Psoas muscle (tissue), 8 donors: ENCODE measurements around the gene TENT4A. TPM values are rescaled to one million over a fixed set of nuclear protein-coding genes. Genes with fewer than 3 reads are reported as not detected.
A peak's percentile ranks its signal among the peaks of the same experiment; 100 is the strongest.

ENCODE experiments used
- ATAC-seq, 4 donors: fragments of 200-7000 bp; cut with Tn5 transposase; one replicate each; pipeline ENCODE4 v1.9.1; 2020; ENCODE audit warnings: moderate library complexity in 3 of 4, mild to moderate bottlenecking in 2 of 4
- DNase-seq, 2 donors: peaks; one replicate each; pipeline ENCODE4 v3.0.0-alpha.2; 2020
- H3K27ac ChIP-seq: fragments of 200-600 bp; one replicate; pipeline ENCODE4 v1.8.0; 2022
- H3K27me3 ChIP-seq, 3 donors: fragments of 200-600 bp in 1 of 3; one replicate each; pipeline versions ENCODE4 v1.6.1 to v1.8.0; 2013 to 2022; ENCODE audit warnings: low read length in 2 of 3, mild to moderate bottlenecking in 2 of 3, moderate library complexity in 1 of 3; ENCODE audit not compliant: insufficient read depth in 3 of 3
- H3K36me3 ChIP-seq, 2 donors: fragments of 200-600 bp in 1 of 2; one replicate each; pipeline versions ENCODE4 v1.6.1 to v1.8.0; 2013 to 2022; ENCODE audit warnings: low read depth in 1 of 2, mild to moderate bottlenecking in 1 of 2, moderate library complexity in 1 of 2; ENCODE audit not compliant: insufficient read depth in 1 of 2
- H3K4me1 ChIP-seq: fragments of 200-600 bp; one replicate; pipeline ENCODE4 v1.8.0; 2022
- H3K4me3 ChIP-seq: fragments of 200-600 bp; one replicate; pipeline ENCODE4 v1.8.0; 2022; ENCODE audit warnings: mild to moderate bottlenecking
- H3K9me3 ChIP-seq: fragments of 200-600 bp; one replicate; pipeline ENCODE4 v1.8.0; 2022
- WGBS, 3 donors: extraction: QIAGEN DNeasy Blood & Tissue Kit; methylation state at CpG; one replicate each; pipeline versions ENCODE4 v1.1.6 to v1.1.7; 2013; 5-methylcytosine and 5-hydroxymethylcytosine counted together
- intact Hi-C, 2 donors: fragments of 100-400 bp; cut with DNase I; formaldehyde crosslinking; loops; one replicate each; pipeline versions ENCODE4 v1.11.0 to v1.14.2; 2022
- polyA plus RNA-seq, 3 donors: library from polyadenylated mRNA; stranded (reverse); fragments of 200-250 nt; gene quantifications; one replicate each; pipeline ENCODE4 v1.2.3, GENCODE V29; 2013
- total RNA-seq, 4 donors: library from RNA; stranded (reverse); fragmentation: NEBNext Ultra II Directional in 2 of 4; extraction: Animal tissue kit (Norgen Biotek cat#: 25700) in 2 of 4; gene quantifications; one replicate each; pipeline versions ENCODE4 v1.2.1 to v1.2.4, GENCODE V29; 2021 to 2023
- TF ChIP-seq, protein P1 (sequence below): fragments of 200-600 bp; IDR thresholded peaks from one replicate; pipeline ENCODE4 v1.8.0; 2022; ENCODE audit warnings: antibody characterized with exemption
- donor health status: healthy with polysubstance abuse.
- donor health status: DM: no; HTN: no; CAD: no; lungs with moderate emphysema.
- donor health status: Bipolar disorder and iron deficiency.
- donor health status: healthy.
- donor health status: DM: yes; HTN: yes; CAD: no.
- donor health status: DM: no; HTN: no; CAD: no.
- donor health status: DM: no; HTN: no; CAD: no.
- donor health status: DM: yes; HTN: yes; CAD: no.

The TENT4A gene
- total and polyA plus RNA-seq, 7 donors, result 5.0 to 19.2 (median 12.7) TPM

DNA sequence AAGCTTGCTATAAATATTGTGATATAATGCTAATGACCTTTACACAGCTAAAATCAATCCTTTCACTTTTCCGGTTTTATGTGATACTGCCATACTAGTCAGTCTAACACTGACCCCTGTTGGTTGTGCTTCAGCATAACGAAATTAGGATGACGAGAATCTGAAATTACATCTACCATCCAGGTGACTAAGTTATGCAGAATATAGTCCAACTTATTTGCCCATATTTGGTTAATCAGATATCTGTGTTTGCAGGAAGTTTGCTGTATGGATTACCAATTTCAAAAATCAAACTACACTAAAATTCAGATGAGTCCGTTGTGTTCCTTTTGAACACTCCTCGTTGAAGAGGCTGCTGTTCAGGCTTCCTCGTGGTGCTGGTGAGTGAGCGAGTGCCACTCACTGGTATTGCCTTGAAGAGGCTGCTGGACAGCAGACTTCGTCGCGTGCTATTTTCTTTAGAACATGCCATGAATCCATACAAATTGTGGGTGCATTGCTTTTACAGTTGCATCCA is 32.5 kb downstream of the TENT4A start:
- DNase-seq, result no peak
- H3K27me3 ChIP-seq, result no peaks in the 10 kb centered on the region
- H3K4me1 ChIP-seq, result peaks cover 6% of the 10 kb centered on the region
- H3K36me3 ChIP-seq, result peaks cover 0 to 92% of the 10 kb centered on the region in 2 donors
- TF ChIP-seq, protein P1, sequence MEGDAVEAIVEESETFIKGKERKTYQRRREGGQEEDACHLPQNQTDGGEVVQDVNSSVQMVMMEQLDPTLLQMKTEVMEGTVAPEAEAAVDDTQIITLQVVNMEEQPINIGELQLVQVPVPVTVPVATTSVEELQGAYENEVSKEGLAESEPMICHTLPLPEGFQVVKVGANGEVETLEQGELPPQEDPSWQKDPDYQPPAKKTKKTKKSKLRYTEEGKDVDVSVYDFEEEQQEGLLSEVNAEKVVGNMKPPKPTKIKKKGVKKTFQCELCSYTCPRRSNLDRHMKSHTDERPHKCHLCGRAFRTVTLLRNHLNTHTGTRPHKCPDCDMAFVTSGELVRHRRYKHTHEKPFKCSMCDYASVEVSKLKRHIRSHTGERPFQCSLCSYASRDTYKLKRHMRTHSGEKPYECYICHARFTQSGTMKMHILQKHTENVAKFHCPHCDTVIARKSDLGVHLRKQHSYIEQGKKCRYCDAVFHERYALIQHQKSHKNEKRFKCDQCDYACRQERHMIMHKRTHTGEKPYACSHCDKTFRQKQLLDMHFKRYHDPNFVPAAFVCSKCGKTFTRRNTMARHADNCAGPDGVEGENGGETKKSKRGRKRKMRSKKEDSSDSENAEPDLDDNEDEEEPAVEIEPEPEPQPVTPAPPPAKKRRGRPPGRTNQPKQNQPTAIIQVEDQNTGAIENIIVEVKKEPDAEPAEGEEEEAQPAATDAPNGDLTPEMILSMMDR, result peak; percentile 76
- intact Hi-C loops, result loop anchor here (1.0 to 10.0 kb wide), 4 partner anchors 41 to 301 kb away; partner anchors contain the start of genes NSUN2 (in 2 of the 2), SRD5A1 (in 2 of the 2) and UBE2QL1 (in 1 of the 2)
- peak overlapping the region; percentile 14 for H3K27ac ChIP-seq
- H3K9me3 ChIP-seq, result no peaks in the 10 kb centered on the region
- WGBS, 3 donors, result 63 to 67% (median 64%) methylated on average over 10 of the region's 10 CpGs
- ATAC-seq, result peak; percentile 54 to 88 (median 75)
- no peak overlapping the region for H3K4me3 ChIP-seq

DNA sequence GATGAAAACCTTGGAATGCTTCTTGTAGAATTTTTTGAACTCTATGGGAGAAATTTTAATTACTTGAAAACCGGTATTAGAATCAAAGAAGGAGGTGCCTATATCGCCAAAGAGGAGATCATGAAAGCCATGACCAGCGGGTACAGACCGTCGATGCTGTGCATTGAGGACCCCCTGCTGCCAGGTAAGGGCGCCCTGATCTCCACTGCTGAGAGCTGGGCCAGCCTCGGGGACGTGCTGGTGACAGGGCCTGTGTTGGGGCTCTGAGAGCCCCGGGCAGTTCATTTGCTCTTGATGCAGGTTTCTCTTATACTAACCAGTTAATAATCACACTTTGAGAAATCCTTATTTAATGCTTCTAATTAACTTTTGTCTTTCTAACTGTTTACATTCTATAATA is 33.0 kb downstream of the TENT4A start:
- H3K4me3 ChIP-seq, result no peak overlapping the region
- no peak overlapping the region for H3K27ac ChIP-seq
- no peaks in the 10 kb centered on the region for H3K27me3 ChIP-seq
- intact Hi-C loops, result loop anchor here (2.0 to 10.0 kb wide), 3 partner anchors 113 to 301 kb away; partner anchors contain the start of genes NSUN2 (in 2 of the 2), SRD5A1 (in 2 of the 2) and UBE2QL1 (in 1 of the 2)
- peaks cover 0 to 92% of the 10 kb centered on the region in 2 donors for H3K36me3 ChIP-seq
- TF ChIP-seq, protein P1, result no peak
- ATAC-seq (no peak), DNase-seq (no peak)
- H3K4me1 ChIP-seq, result peaks cover 6% of the 10 kb centered on the region
- WGBS, 3 donors, result 87 to 93% (median 91%) methylated on average over 9 of the region's 9 CpGs
- no peaks in the 10 kb centered on the region for H3K9me3 ChIP-seq

DNA sequence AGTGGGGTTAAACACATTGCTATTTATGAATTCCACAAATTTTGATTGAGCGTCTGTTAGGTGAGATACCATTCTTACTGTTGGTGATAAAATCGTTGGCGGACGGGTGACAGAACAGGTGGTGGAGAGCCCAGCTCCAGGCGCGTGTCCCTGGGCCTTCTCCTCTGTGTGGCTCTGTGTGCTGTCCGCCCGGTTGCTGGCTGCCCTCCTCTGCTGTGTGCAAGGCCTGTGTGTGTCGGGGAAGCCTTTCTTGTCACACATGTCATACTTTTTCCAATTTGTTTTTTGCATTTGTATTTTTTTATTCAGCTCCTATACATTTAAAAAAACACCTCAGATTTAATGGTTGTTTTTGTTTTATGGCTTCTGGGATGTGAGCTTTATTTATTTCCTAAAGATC is 33.9 kb downstream of the TENT4A start:
- Histone ChIP-seq H3K4me3 (no peak overlapping the region), H3K36me3 (peaks cover 3 to 92% of the 10 kb centered on the region in 2 donors), H3K27ac (no peak overlapping the region), H3K27me3 (no peaks in the 10 kb centered on the region), H3K4me1 (peaks cover 6% of the 10 kb centered on the region), H3K9me3 (no peaks in the 10 kb centered on the region)
- intact Hi-C loops, result loop anchor here (2.0 to 10.0 kb wide), 3 partner anchors 114 to 302 kb away; partner anchors contain the start of genes NSUN2 (in 2 of the 2), SRD5A1 (in 2 of the 2) and UBE2QL1 (in 1 of the 2)
- no peak for DNase-seq
- no peak for ATAC-seq
- 72 to 85% (median 79%) methylated on average over 9 of the region's 9 CpGs for WGBS, 3 donors
- TF ChIP-seq, protein P1, result no peak

DNA sequence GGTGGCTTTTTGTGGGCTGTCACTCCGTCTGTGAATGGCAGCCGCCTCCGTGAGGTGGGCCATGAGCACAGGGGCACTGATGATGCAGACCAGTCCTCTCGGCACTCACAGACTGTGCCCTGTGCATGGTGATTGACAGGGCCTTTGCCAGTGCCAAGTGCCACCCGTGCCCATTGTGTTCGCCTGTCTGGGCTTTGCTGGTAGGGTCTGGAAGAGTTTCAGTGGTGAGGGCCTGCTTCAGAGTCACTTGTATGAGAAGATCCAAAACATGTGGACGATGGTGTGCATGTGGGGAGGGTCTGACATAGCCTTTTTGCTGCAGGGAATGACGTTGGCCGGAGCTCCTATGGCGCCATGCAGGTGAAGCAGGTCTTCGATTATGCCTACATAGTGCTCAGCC is 34.9 kb downstream of the TENT4A start:
- TF ChIP-seq, protein P1, result no peak
- peaks cover 6% of the 10 kb centered on the region for H3K4me1 ChIP-seq
- H3K27ac ChIP-seq, result no peak overlapping the region
- no peaks in the 10 kb centered on the region for H3K27me3 ChIP-seq
- ATAC-seq (no peak), DNase-seq (peak in 1 of 2 donors; percentile 19)
- H3K4me3 ChIP-seq, result no peak overlapping the region
- intact Hi-C loops, result loop anchor here (5.0 to 10.0 kb wide), 2 partner anchors 116 to 303 kb away; partner anchors contain the start of genes NSUN2 (in 1 of the 2), SRD5A1 (in 1 of the 2) and UBE2QL1 (in 1 of the 2)
- 89 to 92% (median 92%) methylated on average over 11 of the region's 11 CpGs for WGBS, 3 donors
- no peaks in the 10 kb centered on the region for H3K9me3 ChIP-seq
- H3K36me3 ChIP-seq, result peaks cover 6 to 92% of the 10 kb centered on the region in 2 donors
